Posterior cingulate gyrus (tissue), 11 donors: ENCODE results near the gene GJB2.

Experiments
- DNase-seq, 10 donors: peaks; one replicate each; pipeline versions ENCODE4 v3.0.0 to v3.0.0-alpha.2; 2020 to 2021; ENCODE audit warnings: mixed read lengths in 3 of 10
- intact Hi-C: fragments of 100-400 bp; cut with DNase I; formaldehyde crosslinking; loops from one replicate; pipeline ENCODE4 v1.15.1; 2023

The GJB2 gene

DNA sequence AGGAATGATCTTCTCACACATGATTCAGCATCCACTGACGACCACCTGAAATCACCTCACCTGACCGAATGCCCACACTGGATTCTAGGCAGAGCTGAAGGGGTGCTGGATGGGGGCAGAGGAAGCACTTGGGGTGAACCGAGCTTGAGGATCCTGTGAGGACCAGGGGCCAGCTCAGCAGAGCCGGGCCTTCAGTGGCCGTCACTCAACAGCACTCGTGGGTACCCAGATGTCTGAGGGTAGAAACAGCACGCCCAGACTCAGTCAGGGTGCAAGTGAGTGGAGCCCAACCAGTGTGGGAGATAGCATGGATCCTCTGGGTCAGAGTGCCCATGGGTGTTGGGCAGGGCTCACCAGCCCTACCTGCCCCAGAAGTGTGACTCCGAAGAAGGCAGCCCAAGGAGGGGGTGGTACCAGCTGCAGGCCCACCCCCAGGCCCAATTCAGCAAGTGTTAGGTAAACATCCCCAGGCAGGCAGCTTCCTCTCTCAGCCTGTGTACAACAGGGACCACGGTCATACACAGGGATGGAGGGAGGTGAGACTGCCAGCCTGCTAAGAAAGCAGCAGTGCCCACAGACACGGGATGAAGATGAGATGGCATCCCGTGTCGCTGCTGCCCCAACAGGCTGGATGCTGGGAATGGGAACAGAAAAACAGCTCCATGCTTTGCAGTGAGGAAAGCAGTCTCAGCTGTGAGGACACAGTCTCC, 48.4 kb downstream of the GJB2 start:
- DNase-seq = no peak
- intact Hi-C loops = no loop called here

DNA sequence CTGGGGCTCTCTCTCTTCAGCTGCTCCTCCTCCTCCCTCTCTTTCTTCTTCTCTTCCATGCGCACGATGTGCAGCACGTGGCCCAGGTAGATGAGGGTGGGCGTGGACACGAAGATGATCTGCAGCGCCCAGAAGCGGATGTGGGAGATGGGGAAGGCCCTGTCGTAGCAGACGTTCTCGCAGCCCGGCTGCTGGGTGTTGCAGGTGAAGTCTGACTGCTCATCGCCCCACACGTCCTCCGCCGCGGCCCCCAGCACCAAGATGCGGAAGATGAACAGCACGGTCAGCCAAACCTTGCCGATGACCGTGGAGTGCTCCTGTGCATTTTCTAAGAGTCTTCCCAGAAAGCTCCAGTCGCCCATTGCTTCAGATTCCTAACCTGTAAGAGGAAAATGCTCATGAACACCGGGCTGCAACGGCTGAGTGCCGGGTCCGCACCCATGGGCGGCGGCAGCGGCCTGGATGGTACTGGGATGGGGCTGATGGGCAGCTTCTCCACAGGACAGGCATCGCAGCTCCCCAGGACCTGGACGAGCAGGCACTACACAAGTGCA, 49.7 kb downstream of the GJB2 start:
- intact Hi-C loops = no loop called here
- DNase-seq = no peak

- intact Hi-C loops = no loop called here
- DNase-seq = no peak
Measured at GRCh38 chr13:20142023-20142926, 50.5 kb downstream of the GJB2 start.

- no peak for DNase-seq
- intact Hi-C loops = no loop called here
Measured at GRCh38 chr13:20141238-20142022, 51.3 kb downstream of the GJB2 start.

GRCh38 chr13:20140487-20140886, 52.3 kb downstream of the GJB2 start:
- intact Hi-C loops = no loop called here
- no peak for DNase-seq

DNA sequence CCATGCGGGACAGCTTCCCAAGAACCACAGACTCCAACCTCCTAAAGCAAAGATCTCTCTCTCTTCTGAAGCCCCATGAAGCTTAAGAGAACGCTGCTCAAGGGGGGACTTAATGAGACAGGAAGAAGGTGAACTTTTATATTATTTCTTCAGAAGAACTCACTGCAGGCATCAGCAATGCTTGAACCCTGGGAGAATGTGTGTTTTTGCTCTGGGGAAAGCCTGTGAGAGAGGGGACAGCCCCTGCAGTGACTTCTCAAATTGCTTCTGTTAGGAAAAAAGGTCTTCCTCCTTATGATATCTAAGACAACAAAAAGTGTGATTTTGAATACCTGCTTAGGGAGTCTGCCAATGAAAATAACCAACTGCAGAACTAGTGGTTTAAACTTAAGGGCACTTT, 54.9 kb downstream of the GJB2 start:
- DNase-seq = no peak
- intact Hi-C loops = no loop called here
